ENCODE results near the gene ZNF444. TPM values are rescaled to one million over a fixed set of nuclear protein-coding genes. Genes with fewer than 3 reads are reported as not detected.
"Not testable (repeated sequence)": the region's sequence is repeated elsewhere in the genome, so short reads cannot be mapped to it uniquely, and the experiment has no call there.

The ZNF444 gene
- total RNA-seq, 2 donors from 2014 or later: 50.3 to 95.9 TPM

DNA sequence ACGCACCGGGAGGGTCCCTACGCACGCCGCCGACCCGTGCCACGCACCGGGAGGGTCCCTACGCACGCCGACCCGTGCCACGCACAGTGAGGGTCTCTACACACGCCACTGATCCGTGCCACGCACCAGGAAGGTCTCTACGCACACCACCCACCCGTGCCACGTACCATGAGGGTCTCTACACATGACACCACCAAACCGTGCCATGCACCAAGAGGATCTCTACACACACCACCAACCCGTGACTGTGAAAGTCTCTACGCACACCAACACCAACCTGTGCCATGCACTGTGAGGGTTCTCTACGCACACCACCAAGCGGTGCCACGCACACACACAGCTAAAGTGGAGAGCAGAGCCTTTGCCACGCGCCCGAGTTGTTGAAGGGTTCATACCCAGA is 36.7 kb upstream of the ZNF444 start:
- intact Hi-C loops (cut with DNase I): loop anchor here (5.0 kb wide), 1 partner anchor 58 kb away; no protein-coding TSS in a partner anchor
- Histone ChIP-seq H3K4me1 (peaks cover 48% of the 10 kb centered on the region), H3K9me3 (no peaks in the 10 kb centered on the region), H3K27ac (peak overlapping the region in 1 of 4 donors; percentile 67), H3K4me3 (no peak overlapping the region), H3K27me3 (no peaks in the 10 kb centered on the region), H3K36me3 (replicated peaks in 1 of 2; ENCODE audit: insufficient read depth in 1 of 2, low read depth in 2 of 2) (peaks cover 0 to 10% of the 10 kb centered on the region in 2 donors)
- TF ChIP-seq POLR2A (IDR thresholded peaks at IDR 0.05): no peak
- TF ChIP-seq, protein P1, sequence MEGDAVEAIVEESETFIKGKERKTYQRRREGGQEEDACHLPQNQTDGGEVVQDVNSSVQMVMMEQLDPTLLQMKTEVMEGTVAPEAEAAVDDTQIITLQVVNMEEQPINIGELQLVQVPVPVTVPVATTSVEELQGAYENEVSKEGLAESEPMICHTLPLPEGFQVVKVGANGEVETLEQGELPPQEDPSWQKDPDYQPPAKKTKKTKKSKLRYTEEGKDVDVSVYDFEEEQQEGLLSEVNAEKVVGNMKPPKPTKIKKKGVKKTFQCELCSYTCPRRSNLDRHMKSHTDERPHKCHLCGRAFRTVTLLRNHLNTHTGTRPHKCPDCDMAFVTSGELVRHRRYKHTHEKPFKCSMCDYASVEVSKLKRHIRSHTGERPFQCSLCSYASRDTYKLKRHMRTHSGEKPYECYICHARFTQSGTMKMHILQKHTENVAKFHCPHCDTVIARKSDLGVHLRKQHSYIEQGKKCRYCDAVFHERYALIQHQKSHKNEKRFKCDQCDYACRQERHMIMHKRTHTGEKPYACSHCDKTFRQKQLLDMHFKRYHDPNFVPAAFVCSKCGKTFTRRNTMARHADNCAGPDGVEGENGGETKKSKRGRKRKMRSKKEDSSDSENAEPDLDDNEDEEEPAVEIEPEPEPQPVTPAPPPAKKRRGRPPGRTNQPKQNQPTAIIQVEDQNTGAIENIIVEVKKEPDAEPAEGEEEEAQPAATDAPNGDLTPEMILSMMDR (IDR thresholded peaks at IDR 0.05): no peak
- ATAC-seq: no peak
- WGBS, 2 donors: 93% methylated on average over 15 to 16 of the region's 29 CpGs
- no peak for DNase-seq

DNA sequence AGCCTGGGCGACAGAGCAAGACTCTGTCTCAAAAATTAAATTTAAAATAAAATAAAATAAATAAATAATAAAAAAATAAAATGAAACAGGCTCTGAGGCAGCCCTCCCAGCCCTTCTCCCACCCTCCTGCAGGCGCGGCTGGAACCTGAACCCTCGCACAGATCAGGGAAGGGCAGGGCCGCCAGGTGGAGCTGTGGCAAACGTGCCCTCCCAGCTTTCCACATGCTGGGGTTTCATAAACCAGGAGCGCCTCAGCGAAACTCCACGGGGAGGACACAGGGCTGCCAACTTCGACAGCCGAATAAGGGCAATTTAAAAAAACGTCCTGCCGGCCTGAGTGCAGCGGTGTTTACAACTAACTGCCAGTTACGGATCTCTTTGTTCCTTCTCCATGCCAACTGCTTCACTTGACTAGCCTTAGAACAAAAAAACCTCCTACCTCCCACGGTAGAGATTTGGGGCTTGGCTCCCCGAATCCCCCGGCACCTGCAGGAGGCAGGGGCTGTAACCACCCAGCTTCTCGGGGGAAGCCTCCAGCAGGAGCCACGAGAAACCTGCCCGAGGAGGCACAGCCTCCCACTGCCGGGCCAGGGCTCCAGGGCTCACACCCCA is 35.9 kb upstream of the ZNF444 start:
- Histone ChIP-seq H3K27ac (peak overlapping the region; percentile 67 to 86 (median 71)), H3K4me1 (peaks cover 56% of the 10 kb centered on the region), H3K9me3 (no peaks in the 10 kb centered on the region), H3K36me3 (replicated peaks in 1 of 2; ENCODE audit: insufficient read depth in 1 of 2, low read depth in 2 of 2) (peaks cover 0 to 10% of the 10 kb centered on the region in 2 donors), H3K27me3 (no peaks in the 10 kb centered on the region), H3K4me3 (no peak overlapping the region)
- DNase-seq (peak; percentile 86 to 91 (median 89)), ATAC-seq (peak; percentile 89)
- TF ChIP-seq POLR2A (IDR thresholded peaks at IDR 0.05): no peak
- TF ChIP-seq, protein P1 (IDR thresholded peaks at IDR 0.05): peak; percentile 78 to 90 (median 88)
- intact Hi-C loops (cut with DNase I): loop anchor here (5.0 kb wide), 1 partner anchor 42 kb away; no protein-coding TSS in a partner anchor
- WGBS, 2 donors: 13 to 21% methylated on average over 21 to 22 of the region's 22 CpGs

DNA sequence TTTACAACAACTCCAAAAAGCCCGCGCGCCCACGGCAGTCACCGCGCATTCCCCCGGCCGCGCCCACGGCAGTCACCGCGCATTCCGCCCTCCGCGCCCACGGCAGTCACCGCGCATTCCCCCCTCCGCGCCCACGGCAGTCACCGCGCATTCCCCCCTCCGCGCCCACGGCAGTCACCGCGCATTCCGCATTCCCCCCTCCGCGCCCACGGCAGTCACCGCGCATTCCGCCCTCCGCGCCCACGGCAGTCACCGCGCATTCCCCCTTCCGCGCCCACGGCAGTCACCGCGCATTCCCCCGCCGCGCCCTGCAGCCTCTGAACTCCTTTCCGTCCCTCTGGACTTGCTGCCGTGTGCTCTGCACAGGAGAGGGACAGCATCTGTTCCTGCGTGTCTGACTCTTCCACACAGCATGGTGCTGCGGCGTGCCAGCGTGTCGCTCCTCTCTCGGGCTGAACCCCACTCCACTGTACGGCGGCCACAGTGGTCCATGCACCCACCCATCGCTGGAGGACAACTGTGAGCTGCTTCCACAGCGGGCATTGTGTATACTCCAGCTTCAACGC is 35.2 kb upstream of the ZNF444 start:
- not testable (repeated sequence) for DNase-seq, H3K4me3 ChIP-seq, H3K27me3 ChIP-seq, ATAC-seq, H3K9me3 ChIP-seq
- peak overlapping the region; percentile 67 to 86 (median 71) for H3K27ac ChIP-seq
- 90 to 93% methylated on average over 55 to 61 of the region's 61 CpGs for WGBS, 2 donors
- H3K36me3 ChIP-seq (replicated peaks in 1 of 2; ENCODE audit: insufficient read depth in 1 of 2, low read depth in 2 of 2): peaks cover 0 to 10% of the 10 kb centered on the region in 2 donors
- H3K4me1 ChIP-seq: peaks cover 63% of the 10 kb centered on the region
- intact Hi-C loops (cut with DNase I): loop anchor here (5.0 kb wide), 1 partner anchor 41 kb away; no protein-coding TSS in a partner anchor

DNA sequence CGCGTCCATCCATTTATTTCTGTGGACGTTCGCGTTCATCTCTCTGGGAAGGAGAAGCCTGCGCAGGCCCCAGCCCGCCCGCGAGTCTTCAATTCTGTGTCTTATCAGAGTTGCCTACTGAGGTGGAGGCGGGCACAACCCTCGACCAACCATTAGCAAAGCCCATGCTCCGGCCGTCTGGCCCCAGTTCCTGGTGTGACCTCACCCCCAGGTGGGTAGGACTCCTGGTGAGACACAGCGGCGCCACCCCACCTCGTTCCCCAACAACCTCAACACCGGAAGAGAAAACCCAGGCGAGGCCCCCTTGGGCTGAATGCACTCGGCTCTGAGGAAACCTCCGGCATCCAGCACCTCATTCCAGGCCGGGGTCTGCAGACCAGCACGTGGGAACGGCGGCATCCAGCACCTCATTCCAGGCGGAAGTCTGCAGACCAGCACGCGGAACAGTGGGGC is 34.7 kb upstream of the ZNF444 start:
- H3K4me1 ChIP-seq: peaks cover 68% of the 10 kb centered on the region
- WGBS, 2 donors: 82 to 83% methylated on average over 23 to 27 of the region's 27 CpGs
- intact Hi-C loops (cut with DNase I): loop anchor here (5.0 kb wide), 1 partner anchor 41 kb away; no protein-coding TSS in a partner anchor
- H3K4me3 ChIP-seq: no peak overlapping the region
- H3K27ac ChIP-seq: peak overlapping the region in 2 of 4 donors; percentile 73 to 86
- no peaks in the 10 kb centered on the region for H3K9me3 ChIP-seq
- H3K36me3 ChIP-seq (replicated peaks in 1 of 2; ENCODE audit: insufficient read depth in 1 of 2, low read depth in 2 of 2): peaks cover 0 to 6% of the 10 kb centered on the region in 2 donors
- DNase-seq (no peak), ATAC-seq (no peak)
- TF ChIP-seq, protein P1 (IDR thresholded peaks at IDR 0.05): no peak
- no peak for TF ChIP-seq POLR2A (IDR thresholded peaks at IDR 0.05)
- H3K27me3 ChIP-seq: no peaks in the 10 kb centered on the region

DNA sequence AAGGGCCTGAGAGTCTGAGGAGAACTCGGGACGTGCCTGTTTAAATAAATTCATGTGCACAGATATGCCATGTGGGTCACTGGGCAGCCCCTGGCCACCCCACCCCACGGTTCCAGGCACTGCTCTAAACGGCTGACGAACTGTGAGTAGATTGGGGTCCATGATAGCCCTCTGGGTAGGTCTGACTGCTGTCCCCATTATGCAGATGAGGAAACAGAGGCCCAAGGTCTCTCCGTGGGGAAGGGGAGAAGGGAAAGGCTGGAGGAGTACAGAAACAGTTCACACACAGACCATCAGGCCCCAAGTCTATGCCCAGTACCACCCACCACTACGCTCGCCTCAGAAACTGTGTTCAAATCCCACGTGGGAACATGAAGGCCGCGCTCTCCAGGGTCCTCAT is 34.1 kb upstream of the ZNF444 start:
- no peaks in the 10 kb centered on the region for H3K9me3 ChIP-seq
- H3K4me1 ChIP-seq: peaks cover 74% of the 10 kb centered on the region
- H3K27me3 ChIP-seq: no peaks in the 10 kb centered on the region
- no peak for DNase-seq
- 76 to 87% methylated on average over 10 to 11 of the region's 11 CpGs for WGBS, 2 donors
- ATAC-seq: no peak
- H3K4me3 ChIP-seq: no peak overlapping the region
- peaks cover 0 to 3% of the 10 kb centered on the region in 2 donors for H3K36me3 ChIP-seq (replicated peaks in 1 of 2; ENCODE audit: insufficient read depth in 1 of 2, low read depth in 2 of 2)
- TF ChIP-seq, protein P1 (IDR thresholded peaks at IDR 0.05): no peak
- TF ChIP-seq POLR2A (IDR thresholded peaks at IDR 0.05): no peak
- H3K27ac ChIP-seq: peak overlapping the region in 2 of 4 donors; percentile 5 to 73
- intact Hi-C loops (cut with DNase I): loop anchor here (5.0 kb wide), 1 partner anchor 40 kb away; no protein-coding TSS in a partner anchor

All from body of pancreas (tissue), 4 donors.